ENCODE measurements around the gene TLR9.

Gene TLR9

DNA sequence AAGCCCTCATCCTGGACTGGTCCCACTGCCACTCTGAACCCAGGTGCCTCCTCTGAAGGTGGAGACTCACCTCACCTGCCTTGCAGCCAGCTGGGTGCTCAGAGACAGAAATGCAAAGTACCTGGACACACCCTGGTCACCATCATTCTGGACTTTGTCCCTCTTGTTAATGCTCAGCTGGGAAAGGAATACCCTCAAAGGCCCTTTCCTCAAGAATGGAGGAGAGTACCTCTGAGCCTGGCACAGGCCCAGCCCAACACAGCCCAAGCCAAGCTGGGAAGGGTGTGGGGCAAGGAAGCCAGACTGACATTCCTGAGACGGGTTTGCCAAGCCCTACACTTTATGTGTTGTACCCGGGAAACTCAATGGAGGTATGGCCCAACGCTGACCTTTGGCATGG is 28.5 kb downstream of the TLR9 start:
- TF ChIP-seq, protein P1, sequence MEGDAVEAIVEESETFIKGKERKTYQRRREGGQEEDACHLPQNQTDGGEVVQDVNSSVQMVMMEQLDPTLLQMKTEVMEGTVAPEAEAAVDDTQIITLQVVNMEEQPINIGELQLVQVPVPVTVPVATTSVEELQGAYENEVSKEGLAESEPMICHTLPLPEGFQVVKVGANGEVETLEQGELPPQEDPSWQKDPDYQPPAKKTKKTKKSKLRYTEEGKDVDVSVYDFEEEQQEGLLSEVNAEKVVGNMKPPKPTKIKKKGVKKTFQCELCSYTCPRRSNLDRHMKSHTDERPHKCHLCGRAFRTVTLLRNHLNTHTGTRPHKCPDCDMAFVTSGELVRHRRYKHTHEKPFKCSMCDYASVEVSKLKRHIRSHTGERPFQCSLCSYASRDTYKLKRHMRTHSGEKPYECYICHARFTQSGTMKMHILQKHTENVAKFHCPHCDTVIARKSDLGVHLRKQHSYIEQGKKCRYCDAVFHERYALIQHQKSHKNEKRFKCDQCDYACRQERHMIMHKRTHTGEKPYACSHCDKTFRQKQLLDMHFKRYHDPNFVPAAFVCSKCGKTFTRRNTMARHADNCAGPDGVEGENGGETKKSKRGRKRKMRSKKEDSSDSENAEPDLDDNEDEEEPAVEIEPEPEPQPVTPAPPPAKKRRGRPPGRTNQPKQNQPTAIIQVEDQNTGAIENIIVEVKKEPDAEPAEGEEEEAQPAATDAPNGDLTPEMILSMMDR (IDR thresholded peaks at IDR 0.05; ENCODE audit: borderline replicate concordance, insufficient read depth, low read depth, low read length): no peak

GRCh38 chr3:52195823-52196331 is 29.6 kb downstream of the TLR9 start:
- TF ChIP-seq, protein P1 (IDR thresholded peaks at IDR 0.05; ENCODE audit: borderline replicate concordance, insufficient read depth, low read depth, low read length): no peak
- H3K4me3 ChIP-seq (ENCODE audit: low read depth, low read length): no peak overlapping the region

More for the DNA sequence above, 28.5 kb downstream of the TLR9 start:
- no peak overlapping the region for H3K4me3 ChIP-seq (ENCODE audit: low read depth, low read length)

- TF ChIP-seq, protein P1 (IDR thresholded peaks at IDR 0.05; ENCODE audit: borderline replicate concordance, insufficient read depth, low read depth, low read length): no peak
- H3K4me3 ChIP-seq (ENCODE audit: low read depth, low read length): no peak overlapping the region
These were observed 30.2 kb downstream of the TLR9 start for GRCh38 chr3:52195291-52195597.

GRCh38 chr3:52194485-52195290 is 30.8 kb downstream of the TLR9 start:
- H3K4me3 ChIP-seq (ENCODE audit: low read depth, low read length): no peak overlapping the region
- TF ChIP-seq, protein P1 (IDR thresholded peaks at IDR 0.05; ENCODE audit: borderline replicate concordance, insufficient read depth, low read depth, low read length): no peak

DNA sequence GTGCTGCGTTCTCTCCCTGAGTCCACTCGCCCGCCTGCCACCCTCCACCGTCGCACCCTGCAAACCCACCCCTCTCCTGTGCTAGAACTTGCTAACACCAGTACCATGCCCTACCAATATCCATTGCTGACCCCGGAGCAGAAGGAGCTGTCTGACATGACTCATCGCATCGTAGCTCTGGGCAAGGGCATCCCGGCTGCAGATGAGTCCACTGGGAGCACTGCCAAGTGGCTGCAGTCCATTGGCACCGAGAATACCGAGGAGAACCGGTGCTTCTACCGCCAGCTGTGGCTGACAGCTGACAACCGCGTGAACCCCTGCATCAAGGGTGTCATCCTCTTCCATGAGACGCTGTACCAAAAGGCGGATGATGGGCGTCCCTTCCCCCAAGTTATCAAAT is 32.4 kb downstream of the TLR9 start:
- TF ChIP-seq, protein P1 (IDR thresholded peaks at IDR 0.05; ENCODE audit: borderline replicate concordance, insufficient read depth, low read depth, low read length): no peak
- no peak overlapping the region for H3K4me3 ChIP-seq (ENCODE audit: low read depth, low read length)

- TF ChIP-seq, protein P1 (IDR thresholded peaks at IDR 0.05; ENCODE audit: borderline replicate concordance, insufficient read depth, low read depth, low read length): no peak
- H3K4me3 ChIP-seq (ENCODE audit: low read depth, low read length): no peak overlapping the region
These were observed 33.8 kb downstream of the TLR9 start for GRCh38 chr3:52191663-52192062.

Data from GM12875 (cell line).